ENCODE measurements around the gene SNX15. TPM values are rescaled to one million over a fixed set of nuclear protein-coding genes. Genes with fewer than 3 reads are reported as not detected.

Gene SNX15
- total RNA-seq, 1 donor from 2014 or later, result 15.5 TPM

DNA sequence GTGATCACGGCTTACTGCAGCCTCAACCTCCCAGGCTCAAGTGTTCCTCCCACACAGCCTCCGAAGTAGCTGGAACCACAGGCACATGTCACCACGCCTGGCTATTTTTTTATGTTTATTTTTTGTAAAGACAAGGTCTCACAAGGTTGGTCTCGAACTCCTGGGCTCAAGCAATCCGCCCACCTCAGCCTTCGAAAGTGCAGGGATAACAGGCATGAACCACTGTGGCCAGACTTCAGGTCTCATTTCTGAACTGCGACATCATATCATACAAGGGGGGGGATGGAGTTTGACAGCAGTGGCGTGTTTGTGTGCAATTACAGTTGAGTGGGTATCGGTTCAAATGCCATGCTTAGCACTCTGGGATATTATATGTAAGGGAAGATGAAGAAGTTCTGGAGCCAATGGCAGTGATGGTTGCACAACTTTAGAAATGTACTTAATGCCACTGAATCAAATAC is 24.2 kb downstream of the SNX15 start:
- no peaks in the 10 kb centered on the region for H3K36me3 ChIP-seq (ENCODE audit: control insufficient read depth, insufficient read depth, low read length)
- no peaks in the 10 kb centered on the region for H3K27me3 ChIP-seq (ENCODE audit: control insufficient read depth, insufficient read depth, low read length)
- H3K4me3 ChIP-seq (ENCODE audit: low read depth, low read length), result no peak overlapping the region
- no peak for FAIRE-seq
- TF ChIP-seq, protein P1, sequence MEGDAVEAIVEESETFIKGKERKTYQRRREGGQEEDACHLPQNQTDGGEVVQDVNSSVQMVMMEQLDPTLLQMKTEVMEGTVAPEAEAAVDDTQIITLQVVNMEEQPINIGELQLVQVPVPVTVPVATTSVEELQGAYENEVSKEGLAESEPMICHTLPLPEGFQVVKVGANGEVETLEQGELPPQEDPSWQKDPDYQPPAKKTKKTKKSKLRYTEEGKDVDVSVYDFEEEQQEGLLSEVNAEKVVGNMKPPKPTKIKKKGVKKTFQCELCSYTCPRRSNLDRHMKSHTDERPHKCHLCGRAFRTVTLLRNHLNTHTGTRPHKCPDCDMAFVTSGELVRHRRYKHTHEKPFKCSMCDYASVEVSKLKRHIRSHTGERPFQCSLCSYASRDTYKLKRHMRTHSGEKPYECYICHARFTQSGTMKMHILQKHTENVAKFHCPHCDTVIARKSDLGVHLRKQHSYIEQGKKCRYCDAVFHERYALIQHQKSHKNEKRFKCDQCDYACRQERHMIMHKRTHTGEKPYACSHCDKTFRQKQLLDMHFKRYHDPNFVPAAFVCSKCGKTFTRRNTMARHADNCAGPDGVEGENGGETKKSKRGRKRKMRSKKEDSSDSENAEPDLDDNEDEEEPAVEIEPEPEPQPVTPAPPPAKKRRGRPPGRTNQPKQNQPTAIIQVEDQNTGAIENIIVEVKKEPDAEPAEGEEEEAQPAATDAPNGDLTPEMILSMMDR (IDR thresholded peaks at IDR 0.05; ENCODE audit: insufficient read depth, low read length, severe bottlenecking), result no peak
- DNase-seq (ENCODE audit: low read depth), result no peak

DNA sequence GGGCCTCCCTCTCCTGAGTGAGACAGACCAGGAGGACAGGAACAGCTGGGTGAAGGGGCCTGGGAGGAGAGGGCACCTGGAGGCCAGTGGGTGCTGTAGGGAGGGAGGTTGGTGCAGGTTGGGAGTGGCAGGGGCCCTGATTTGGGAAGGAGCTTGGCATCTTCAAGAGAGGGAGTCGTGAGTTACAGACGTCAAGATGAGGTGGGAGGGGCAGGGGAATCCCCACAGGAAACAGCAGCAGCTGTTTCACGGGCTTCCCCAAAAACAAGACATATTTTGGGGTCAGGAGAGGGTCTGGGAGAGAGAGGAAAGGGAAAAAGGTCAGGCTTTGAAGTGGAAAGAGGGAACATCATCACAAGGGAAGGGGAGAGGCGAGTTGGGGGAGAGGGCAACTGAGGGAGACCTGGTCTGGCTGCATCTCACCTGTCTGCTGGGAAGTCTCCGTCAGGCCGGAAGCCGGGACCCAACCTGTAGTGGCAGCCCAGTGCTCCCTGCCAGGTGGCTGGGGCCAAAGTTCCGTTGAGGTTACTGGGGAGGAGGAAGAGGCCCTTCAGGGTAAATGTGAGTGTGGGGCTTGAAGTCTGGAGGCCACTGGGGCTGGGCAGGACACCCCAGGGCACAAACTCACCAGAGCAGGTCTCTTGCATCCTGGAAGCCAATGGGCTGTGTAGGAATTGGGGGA is 26.7 kb downstream of the SNX15 start:
- peaks cover 2% of the 10 kb centered on the region for H3K27me3 ChIP-seq (ENCODE audit: control insufficient read depth, insufficient read depth, low read length)

GRCh38 chr11:65055538-65055937 is 28.3 kb downstream of the SNX15 start:
- DNase-seq (ENCODE audit: low read depth), result no peak
- FAIRE-seq, result no peak
- H3K36me3 ChIP-seq (ENCODE audit: control insufficient read depth, insufficient read depth, low read length), result no peaks in the 10 kb centered on the region
- H3K4me3 ChIP-seq (ENCODE audit: low read depth, low read length), result no peak overlapping the region
- TF ChIP-seq, protein P1 (IDR thresholded peaks at IDR 0.05; ENCODE audit: insufficient read depth, low read length, severe bottlenecking), result no peak
- peaks cover 2% of the 10 kb centered on the region for H3K27me3 ChIP-seq (ENCODE audit: control insufficient read depth, insufficient read depth, low read length)

More for the DNA sequence above, 26.7 kb downstream of the SNX15 start:
- no peak for DNase-seq (ENCODE audit: low read depth)
- no peak overlapping the region for H3K4me3 ChIP-seq (ENCODE audit: low read depth, low read length)
- FAIRE-seq, result no peak
- no peaks in the 10 kb centered on the region for H3K36me3 ChIP-seq (ENCODE audit: control insufficient read depth, insufficient read depth, low read length)
- TF ChIP-seq, protein P1 (IDR thresholded peaks at IDR 0.05; ENCODE audit: insufficient read depth, low read length, severe bottlenecking), result no peak

- TF ChIP-seq, protein P1 (IDR thresholded peaks at IDR 0.05; ENCODE audit: insufficient read depth, low read length, severe bottlenecking), result no peak
- peaks cover 2% of the 10 kb centered on the region for H3K27me3 ChIP-seq (ENCODE audit: control insufficient read depth, insufficient read depth, low read length)
- no peak overlapping the region for H3K4me3 ChIP-seq (ENCODE audit: low read depth, low read length)
- no peaks in the 10 kb centered on the region for H3K36me3 ChIP-seq (ENCODE audit: control insufficient read depth, insufficient read depth, low read length)
- DNase-seq (ENCODE audit: low read depth), result no peak
- no peak for FAIRE-seq
Observed at GRCh38 chr11:65056999-65057398, 29.8 kb downstream of the SNX15 start.

DNA sequence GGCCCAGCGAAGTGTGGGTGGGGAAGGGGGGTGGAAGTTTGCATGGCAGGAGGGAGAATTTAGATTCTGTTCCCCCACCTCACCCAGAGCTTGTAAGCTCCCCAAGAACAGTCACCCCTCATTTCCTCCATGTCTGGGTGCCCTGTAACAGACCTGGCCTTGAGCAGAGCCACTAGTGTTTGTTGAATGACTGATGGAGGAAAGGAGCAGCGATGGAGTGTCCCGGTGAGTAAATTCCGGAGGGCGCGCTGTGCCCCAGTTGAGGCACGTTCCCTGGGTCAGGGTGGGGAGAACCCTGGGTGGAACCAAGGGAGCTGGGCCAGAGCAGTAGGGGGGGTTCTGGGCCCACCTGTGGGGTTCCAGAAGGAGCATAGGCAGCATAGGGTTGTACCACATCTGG is 30.3 kb downstream of the SNX15 start:
- DNase-seq (ENCODE audit: low read depth), result no peak
- TF ChIP-seq, protein P1 (IDR thresholded peaks at IDR 0.05; ENCODE audit: insufficient read depth, low read length, severe bottlenecking), result no peak
- H3K36me3 ChIP-seq (ENCODE audit: control insufficient read depth, insufficient read depth, low read length), result no peaks in the 10 kb centered on the region
- FAIRE-seq, result no peak
- no peak overlapping the region for H3K4me3 ChIP-seq (ENCODE audit: low read depth, low read length)
- H3K27me3 ChIP-seq (ENCODE audit: control insufficient read depth, insufficient read depth, low read length), result peaks cover 2% of the 10 kb centered on the region

DNA sequence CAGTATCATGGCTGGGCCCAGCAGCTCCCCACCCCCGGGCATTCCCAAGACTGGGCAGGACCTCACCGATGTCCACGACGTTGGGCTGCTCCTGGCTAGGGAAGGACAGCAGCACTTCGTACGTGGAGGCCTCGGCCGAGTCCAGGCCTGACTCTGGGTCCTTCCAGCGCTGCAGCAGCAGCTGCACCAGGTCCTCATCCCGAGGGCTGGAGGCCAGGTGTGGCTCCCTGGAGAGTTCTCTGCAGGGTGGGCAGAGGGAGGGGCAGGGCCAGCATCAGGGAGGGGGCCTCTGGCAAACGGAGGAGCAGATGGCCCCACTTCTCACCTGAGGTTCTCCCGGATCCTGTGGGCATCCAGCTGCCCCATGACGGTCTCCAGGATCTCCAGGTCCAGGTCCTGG is 30.8 kb downstream of the SNX15 start:
- FAIRE-seq, result no peak
- Histone ChIP-seq H3K27me3 (ENCODE audit: control insufficient read depth, insufficient read depth, low read length) (peaks cover 2% of the 10 kb centered on the region), H3K36me3 (ENCODE audit: control insufficient read depth, insufficient read depth, low read length) (no peaks in the 10 kb centered on the region), H3K4me3 (ENCODE audit: low read depth, low read length) (no peak overlapping the region)
- TF ChIP-seq, protein P1 (IDR thresholded peaks at IDR 0.05; ENCODE audit: insufficient read depth, low read length, severe bottlenecking), result no peak
- no peak for DNase-seq (ENCODE audit: low read depth)

Data from bronchial epithelial cell (primary cell).